Thyroid gland (tissue), 4 donors: ENCODE measurements around the gene CECR2. TPM values are rescaled to one million over a fixed set of nuclear protein-coding genes. Genes with fewer than 3 reads are reported as not detected.

ENCODE experiments used
- DNase-seq, 2 donors: peaks; one replicate each; pipeline ENCODE4 v3.0.0-alpha.2; 2019
- H3K27ac ChIP-seq, 3 donors: fragments of 200-600 bp; sonication (generic); 1 replicate in 2 of 3; 2 replicates in 1 of 3; pipeline ENCODE4 v1.5.1; 2016 to 2019; ENCODE audit warnings: mild to moderate bottlenecking in 1 of 3, moderate library complexity in 1 of 3
- H3K27me3 ChIP-seq: fragments of 200-600 bp; sonication (generic); one replicate; pipeline ENCODE4 v1.5.1; 2019
- H3K36me3 ChIP-seq, 2 donors: fragments of 200-600 bp; sonication (generic); one replicate each; pipeline ENCODE4 v1.5.1; 2016 to 2019
- H3K4me1 ChIP-seq, 2 donors: fragments of 200-600 bp; sonication (generic); one replicate each; pipeline ENCODE4 v1.5.1; 2017 to 2019
- H3K4me3 ChIP-seq, 3 donors: fragments of 200-600 bp; sonication (generic); replicated peaks in 1 of 3; 1 replicate in 2 of 3; 2 replicates in 1 of 3; pipeline ENCODE4 v1.5.1; 2016; ENCODE audit warnings: mild to moderate bottlenecking in 1 of 3
- H3K9me3 ChIP-seq: fragments of 200-600 bp; sonication (generic); one replicate; pipeline ENCODE4 v1.5.1; 2017
- POLR2A ChIP-seq, 2 donors: fragments of 450-650 bp; IDR thresholded peaks; one replicate each; pipeline ENCODE4 v1.6.1; 2017; ENCODE audit warnings: antibody characterized with exemption in 2 of 2, mild to moderate bottlenecking in 2 of 2, moderate library complexity in 1 of 2
- WGBS, 2 donors: methylation state at CpG; one replicate each; pipeline ENCODE4 v1.1.5; 2017; 5-methylcytosine and 5-hydroxymethylcytosine counted together
- intact Hi-C: fragments of 100-400 bp; cut with DNase I; formaldehyde crosslinking; loops from one replicate; pipeline ENCODE4 v1.15.1; 2023
- total RNA-seq, 4 donors: library from RNA; depleted of rRNA; stranded (reverse); fragments of >200 nt; gene quantifications; one replicate each; pipeline ENCODE4 v1.2.3, GENCODE V29; 2016
- TF ChIP-seq, protein P1 (sequence below), 6 experiments: fragments of 200-600 bp in 3 of 6; fragments of 450-650 bp in 3 of 6; sonication (generic) in 3 of 6; IDR thresholded peaks; one replicate each; pipeline ENCODE4 v1.5.1; 2016 to 2019; ENCODE audit warnings: antibody characterized with exemption in 6 of 6, mild to moderate bottlenecking in 2 of 6, inconsistent platforms in 1 of 6, moderate library complexity in 1 of 6

The CECR2 gene
- total RNA-seq, 4 donors from 2014 or later: 1.5 to 7.7 (median 2.1) TPM

- H3K27me3 ChIP-seq: no peaks in the 10 kb centered on the region
- intact Hi-C loops: no loop called here
- no peak overlapping the region for H3K4me3 ChIP-seq
- no peaks in the 10 kb centered on the region for H3K9me3 ChIP-seq
- H3K36me3 ChIP-seq: no peaks in the 10 kb centered on the region
- peaks cover 0 to 3% of the 10 kb centered on the region in 2 donors for H3K4me1 ChIP-seq
- no peak for DNase-seq
- TF ChIP-seq POLR2A (IDR thresholded peaks at IDR 0.05): no peak
- TF ChIP-seq, protein P1, sequence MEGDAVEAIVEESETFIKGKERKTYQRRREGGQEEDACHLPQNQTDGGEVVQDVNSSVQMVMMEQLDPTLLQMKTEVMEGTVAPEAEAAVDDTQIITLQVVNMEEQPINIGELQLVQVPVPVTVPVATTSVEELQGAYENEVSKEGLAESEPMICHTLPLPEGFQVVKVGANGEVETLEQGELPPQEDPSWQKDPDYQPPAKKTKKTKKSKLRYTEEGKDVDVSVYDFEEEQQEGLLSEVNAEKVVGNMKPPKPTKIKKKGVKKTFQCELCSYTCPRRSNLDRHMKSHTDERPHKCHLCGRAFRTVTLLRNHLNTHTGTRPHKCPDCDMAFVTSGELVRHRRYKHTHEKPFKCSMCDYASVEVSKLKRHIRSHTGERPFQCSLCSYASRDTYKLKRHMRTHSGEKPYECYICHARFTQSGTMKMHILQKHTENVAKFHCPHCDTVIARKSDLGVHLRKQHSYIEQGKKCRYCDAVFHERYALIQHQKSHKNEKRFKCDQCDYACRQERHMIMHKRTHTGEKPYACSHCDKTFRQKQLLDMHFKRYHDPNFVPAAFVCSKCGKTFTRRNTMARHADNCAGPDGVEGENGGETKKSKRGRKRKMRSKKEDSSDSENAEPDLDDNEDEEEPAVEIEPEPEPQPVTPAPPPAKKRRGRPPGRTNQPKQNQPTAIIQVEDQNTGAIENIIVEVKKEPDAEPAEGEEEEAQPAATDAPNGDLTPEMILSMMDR (IDR thresholded peaks at IDR 0.05): no peak
- no peak overlapping the region for H3K27ac ChIP-seq
- WGBS, 2 donors: 95 to 98% methylated on average over 22 to 23 of the region's 23 CpGs
Measured at GRCh38 chr22:17548010-17548755, 178.9 kb downstream of the CECR2 start.

- Histone ChIP-seq H3K36me3 (no peaks in the 10 kb centered on the region), H3K27me3 (no peaks in the 10 kb centered on the region), H3K9me3 (no peaks in the 10 kb centered on the region), H3K27ac (no peak overlapping the region), H3K4me1 (peaks cover 0 to 3% of the 10 kb centered on the region in 2 donors), H3K4me3 (no peak overlapping the region)
- TF ChIP-seq, protein P1 (IDR thresholded peaks at IDR 0.05): no peak
- no peak for TF ChIP-seq POLR2A (IDR thresholded peaks at IDR 0.05)
- no peak for DNase-seq
- intact Hi-C loops: no loop called here
- WGBS, 2 donors: 96 to 98% methylated on average over 5 of the region's 5 CpGs
Measured at GRCh38 chr22:17548756-17549035, 179.4 kb downstream of the CECR2 start.

DNA sequence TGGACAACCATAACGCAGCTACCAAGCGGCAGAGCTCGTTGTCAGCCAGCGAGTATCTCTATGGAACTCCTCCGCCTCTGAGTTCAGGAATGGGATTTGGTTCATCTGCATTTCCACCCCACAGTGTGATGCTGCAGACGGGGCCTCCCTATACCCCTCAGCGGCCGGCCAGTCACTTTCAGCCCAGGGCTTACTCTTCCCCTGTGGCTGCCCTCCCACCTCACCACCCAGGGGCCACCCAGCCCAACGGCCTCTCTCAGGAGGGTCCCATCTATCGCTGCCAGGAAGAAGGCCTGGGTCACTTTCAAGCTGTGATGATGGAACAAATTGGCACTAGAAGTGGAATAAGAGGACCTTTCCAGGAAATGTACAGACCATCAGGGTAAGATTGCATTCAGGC, 179.9 kb downstream of the CECR2 start:
- Histone ChIP-seq H3K9me3 (no peaks in the 10 kb centered on the region), H3K27me3 (no peaks in the 10 kb centered on the region), H3K4me1 (peaks cover 0 to 3% of the 10 kb centered on the region in 2 donors), H3K4me3 (no peak overlapping the region), H3K36me3 (no peaks in the 10 kb centered on the region), H3K27ac (no peak overlapping the region)
- TF ChIP-seq, protein P1 (IDR thresholded peaks at IDR 0.05): no peak
- TF ChIP-seq POLR2A (IDR thresholded peaks at IDR 0.05): no peak
- 91 to 97% methylated on average over 10 of the region's 10 CpGs for WGBS, 2 donors
- DNase-seq: no peak
- intact Hi-C loops: no loop called here

DNA sequence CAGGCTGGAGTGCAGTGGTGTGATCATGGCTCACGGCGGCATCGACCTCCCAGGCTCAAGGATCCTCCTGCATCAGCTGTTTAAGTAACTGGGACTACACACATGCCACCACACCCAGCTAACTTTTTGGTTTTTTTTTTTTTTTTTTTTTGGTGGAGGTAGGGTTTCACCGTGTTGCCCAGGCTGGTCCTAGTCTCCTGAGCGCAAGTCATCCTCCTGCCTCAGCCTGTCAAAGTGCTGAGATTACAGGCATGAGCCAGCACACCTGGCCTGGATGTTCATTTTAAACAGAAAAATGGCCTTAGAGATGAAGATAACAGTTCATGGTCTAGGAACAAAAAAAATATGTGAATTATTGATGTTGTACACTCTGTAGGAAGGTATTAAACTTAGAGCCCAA, 180.4 kb downstream of the CECR2 start:
- Histone ChIP-seq H3K36me3 (no peaks in the 10 kb centered on the region), H3K4me3 (no peak overlapping the region), H3K27me3 (no peaks in the 10 kb centered on the region), H3K9me3 (no peaks in the 10 kb centered on the region), H3K27ac (no peak overlapping the region), H3K4me1 (peaks cover 0 to 3% of the 10 kb centered on the region in 2 donors)
- DNase-seq: no peak
- intact Hi-C loops: no loop called here
- WGBS, 2 donors: 96 to 97% methylated on average over 5 of the region's 5 CpGs
- TF ChIP-seq, protein P1 (IDR thresholded peaks at IDR 0.05): no peak
- no peak for TF ChIP-seq POLR2A (IDR thresholded peaks at IDR 0.05)

DNA sequence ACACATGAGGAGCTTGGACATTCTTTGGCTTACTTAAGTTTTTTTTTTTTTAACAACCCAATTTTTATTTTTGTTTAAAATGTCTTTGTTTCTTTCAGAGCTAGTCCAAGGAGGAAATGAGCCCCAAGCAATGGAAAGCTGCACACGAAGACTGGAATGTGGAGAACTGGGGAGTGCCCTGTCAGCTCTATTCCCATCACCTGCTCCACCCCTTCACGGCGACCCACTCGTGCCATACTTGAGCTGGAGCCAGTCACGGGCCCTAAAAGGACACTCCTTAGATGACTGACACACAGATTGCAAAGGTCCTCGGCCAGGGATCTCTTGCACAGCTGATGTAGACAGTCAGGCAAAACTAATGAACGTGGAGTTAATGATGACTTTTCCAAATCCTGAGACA, 183.5 kb downstream of the CECR2 start:
- no peaks in the 10 kb centered on the region for H3K36me3 ChIP-seq
- WGBS, 2 donors: 58 to 69% methylated on average over 6 to 7 of the region's 7 CpGs
- intact Hi-C loops: no loop called here

More for the DNA sequence above, 183.5 kb downstream of the CECR2 start:
- no peaks in the 10 kb centered on the region for H3K27me3 ChIP-seq
- H3K9me3 ChIP-seq: no peaks in the 10 kb centered on the region
- no peak overlapping the region for H3K27ac ChIP-seq
- no peak for TF ChIP-seq POLR2A (IDR thresholded peaks at IDR 0.05)
- TF ChIP-seq, protein P1 (IDR thresholded peaks at IDR 0.05): no peak
- no peak overlapping the region for H3K4me3 ChIP-seq
- H3K4me1 ChIP-seq: peaks cover 0 to 3% of the 10 kb centered on the region in 2 donors
- DNase-seq: peak; percentile 35 to 64
